ENCODE data around the gene NCOR1.

NCOR1 gene

GRCh38 chr17:16023881-16024280 is 191.5 kb downstream of the NCOR1 start:
- in situ Hi-C loops (cut with MboI; ENCODE audit: low pct_unique_long_range_greater_than_20kb, low sequenced_read_pairs, unreplicated experiment), result no loop called here
- TF ChIP-seq CTCF (IDR thresholded peaks at IDR 0.05; ENCODE audit: extremely low read depth, insufficient read depth, missing control alignments), result no peak

GRCh38 chr17:16019347-16019746 is 196.0 kb downstream of the NCOR1 start:
- in situ Hi-C loops (cut with MboI; ENCODE audit: low pct_unique_long_range_greater_than_20kb, low sequenced_read_pairs, unreplicated experiment), result no loop called here
- TF ChIP-seq CTCF (IDR thresholded peaks at IDR 0.05; ENCODE audit: extremely low read depth, insufficient read depth, missing control alignments), result no peak
- DNase-seq (ENCODE audit: low spot score), result no peak

More at GRCh38 chr17:16023881-16024280, 191.5 kb downstream of the NCOR1 start:
- no peak for DNase-seq (ENCODE audit: low spot score)

- in situ Hi-C loops (cut with MboI; ENCODE audit: low pct_unique_long_range_greater_than_20kb, low sequenced_read_pairs, unreplicated experiment), result no loop called here
- TF ChIP-seq CTCF (IDR thresholded peaks at IDR 0.05; ENCODE audit: extremely low read depth, insufficient read depth, missing control alignments), result no peak
- no peak for DNase-seq (ENCODE audit: low spot score)
Observed at GRCh38 chr17:16013943-16014407, 201.4 kb downstream of the NCOR1 start.

GRCh38 chr17:16007439-16007838 is 207.9 kb downstream of the NCOR1 start:
- in situ Hi-C loops (cut with MboI; ENCODE audit: low pct_unique_long_range_greater_than_20kb, low sequenced_read_pairs, unreplicated experiment), result no loop called here
- no peak for DNase-seq (ENCODE audit: low spot score)
- TF ChIP-seq CTCF (IDR thresholded peaks at IDR 0.05; ENCODE audit: extremely low read depth, insufficient read depth, missing control alignments), result no peak

- no peak for DNase-seq (ENCODE audit: low spot score)
- TF ChIP-seq CTCF (IDR thresholded peaks at IDR 0.05; ENCODE audit: extremely low read depth, insufficient read depth, missing control alignments), result no peak
- in situ Hi-C loops (cut with MboI; ENCODE audit: low pct_unique_long_range_greater_than_20kb, low sequenced_read_pairs, unreplicated experiment), result no loop called here
Observed at GRCh38 chr17:16005636-16006035, 209.7 kb downstream of the NCOR1 start.

GRCh38 chr17:16003841-16004240 is 211.5 kb downstream of the NCOR1 start:
- no peak for TF ChIP-seq CTCF (IDR thresholded peaks at IDR 0.05; ENCODE audit: extremely low read depth, insufficient read depth, missing control alignments)
- DNase-seq (ENCODE audit: low spot score), result no peak
- in situ Hi-C loops (cut with MboI; ENCODE audit: low pct_unique_long_range_greater_than_20kb, low sequenced_read_pairs, unreplicated experiment), result no loop called here

All from GM13977 (cell line).